ENCODE measurements around the gene STARD3.

The STARD3 gene

DNA sequence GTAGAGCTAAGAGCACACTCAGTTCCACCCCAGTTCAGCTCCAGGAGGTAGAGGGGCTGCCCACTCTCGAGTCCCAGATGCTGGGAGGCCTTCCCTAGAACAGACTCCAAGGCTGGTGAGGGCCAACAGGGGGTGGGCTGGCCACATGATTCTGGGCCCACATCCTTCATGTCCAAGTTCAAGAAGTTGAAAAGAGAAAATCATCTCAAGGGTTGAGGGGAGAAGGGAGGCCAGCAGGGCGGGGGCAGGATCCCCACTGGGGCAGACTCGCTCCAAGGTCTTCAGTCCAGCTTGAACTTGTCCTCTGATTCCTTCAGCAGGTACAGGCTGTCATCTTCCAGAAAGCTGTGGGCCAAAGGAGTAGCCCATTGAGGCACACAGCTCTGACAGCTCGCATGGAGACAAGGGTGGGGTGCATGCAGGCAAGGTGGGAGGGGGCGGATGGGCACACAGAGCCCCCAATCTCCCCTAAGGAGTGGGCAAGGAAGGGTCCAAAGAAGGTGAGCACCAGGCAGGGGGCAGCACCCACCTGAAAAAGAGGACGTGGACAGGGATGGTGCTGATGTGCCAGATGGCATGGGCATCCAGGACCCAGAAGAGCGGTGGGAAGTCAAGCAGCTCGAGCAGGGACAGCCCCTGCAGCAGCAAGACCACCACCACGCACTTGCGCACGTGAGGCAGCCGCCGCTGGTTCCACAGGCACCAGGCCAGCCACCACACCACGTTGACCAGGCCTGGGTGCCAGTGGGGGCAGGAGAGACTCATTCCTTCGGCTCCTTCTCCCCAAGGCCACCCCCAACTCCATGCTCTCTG lies 35.8 kb downstream of the STARD3 start:
- DNase-seq = no peak

DNA sequence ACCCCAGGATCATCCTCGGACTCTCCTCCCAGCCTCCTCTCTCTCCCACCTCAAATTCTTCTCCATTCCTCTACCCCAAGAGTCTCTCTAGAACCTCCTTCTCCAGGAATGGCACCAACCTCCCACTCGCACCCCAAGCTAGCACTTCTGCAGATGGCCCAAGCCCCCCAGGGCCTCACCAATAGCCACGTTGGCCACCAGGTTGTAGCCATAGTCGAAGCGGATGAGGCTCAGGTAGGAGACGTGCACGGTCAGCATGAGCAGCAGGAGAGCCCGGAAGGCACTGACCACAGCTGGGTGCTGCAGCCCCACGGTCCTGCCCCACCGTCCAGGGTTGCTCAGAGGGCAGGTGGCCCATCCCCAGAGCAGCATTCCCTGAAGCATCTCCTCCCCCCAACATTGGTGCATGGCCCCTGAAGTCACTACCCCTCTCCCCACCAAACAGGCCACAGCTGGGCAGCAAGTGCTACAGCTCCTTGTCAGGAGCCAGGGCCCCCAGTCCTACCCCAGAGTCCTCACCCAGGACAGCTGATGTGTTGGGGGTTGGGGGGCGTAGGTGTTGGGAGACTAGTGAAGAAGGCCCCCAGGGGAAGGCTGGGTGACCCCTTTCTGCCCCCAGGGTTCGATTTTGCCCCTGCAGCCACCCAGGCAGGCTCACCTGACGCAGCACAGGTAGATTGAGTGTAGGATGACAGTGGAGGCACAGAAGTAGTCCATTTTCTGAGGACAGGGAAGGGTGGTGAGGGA lies 36.6 kb downstream of the STARD3 start:
- DNase-seq = no peak

DNA sequence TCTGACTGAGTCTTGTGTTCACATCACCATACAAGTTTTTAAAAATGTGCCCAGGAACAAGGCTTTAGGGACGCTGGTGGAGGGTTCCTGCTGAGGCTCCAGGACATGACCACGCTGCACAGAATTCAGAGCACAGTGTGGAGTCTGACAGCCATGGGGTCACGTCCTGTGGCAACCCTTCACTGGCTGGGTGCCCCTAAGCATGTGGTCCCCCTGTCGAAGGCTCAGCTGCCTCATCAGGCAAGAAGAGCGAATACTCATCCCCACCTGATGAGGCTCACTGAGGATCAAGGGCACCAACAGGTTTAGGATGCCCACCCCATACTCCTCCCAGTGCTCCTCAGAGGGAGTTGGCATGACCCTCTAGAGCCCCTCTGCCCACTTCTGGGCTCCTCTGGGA lies 37.2 kb downstream of the STARD3 start:
- DNase-seq = no peak

DNA sequence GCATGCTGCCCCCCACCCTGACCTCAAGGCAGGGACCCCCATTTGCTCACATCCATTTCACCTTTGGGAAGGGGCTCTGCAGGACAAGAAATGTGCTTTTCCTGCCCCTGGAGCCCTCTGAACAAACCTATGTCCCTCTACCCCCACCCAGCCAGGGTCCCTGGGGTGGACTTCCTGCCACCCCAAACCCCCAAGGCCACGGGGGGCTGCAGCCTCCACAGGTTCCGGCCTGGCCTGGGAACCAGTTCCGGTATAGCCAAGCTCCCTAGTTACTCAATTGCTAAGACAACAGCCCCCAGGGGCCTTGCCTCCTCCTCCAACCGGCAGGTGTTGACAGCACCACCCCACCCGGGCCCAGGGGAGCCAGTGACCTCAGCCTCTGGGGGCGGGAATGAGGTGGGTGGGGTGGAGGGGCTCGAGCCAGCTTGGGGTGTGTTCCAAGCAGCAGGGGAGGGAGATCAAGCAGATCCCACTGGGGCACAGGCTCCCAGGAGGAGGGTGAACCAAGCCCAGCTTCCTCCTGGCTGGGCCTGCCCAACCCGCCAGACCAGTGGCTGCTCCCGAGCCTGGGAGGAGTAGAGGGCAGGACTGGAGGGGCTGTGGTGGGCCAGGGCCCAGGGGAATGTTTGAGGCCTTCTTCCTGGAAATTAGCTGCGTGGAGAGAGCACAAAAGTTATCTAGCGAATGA lies 37.9 kb downstream of the STARD3 start:
- DNase-seq = peak; percentile 83 to 90

DNA sequence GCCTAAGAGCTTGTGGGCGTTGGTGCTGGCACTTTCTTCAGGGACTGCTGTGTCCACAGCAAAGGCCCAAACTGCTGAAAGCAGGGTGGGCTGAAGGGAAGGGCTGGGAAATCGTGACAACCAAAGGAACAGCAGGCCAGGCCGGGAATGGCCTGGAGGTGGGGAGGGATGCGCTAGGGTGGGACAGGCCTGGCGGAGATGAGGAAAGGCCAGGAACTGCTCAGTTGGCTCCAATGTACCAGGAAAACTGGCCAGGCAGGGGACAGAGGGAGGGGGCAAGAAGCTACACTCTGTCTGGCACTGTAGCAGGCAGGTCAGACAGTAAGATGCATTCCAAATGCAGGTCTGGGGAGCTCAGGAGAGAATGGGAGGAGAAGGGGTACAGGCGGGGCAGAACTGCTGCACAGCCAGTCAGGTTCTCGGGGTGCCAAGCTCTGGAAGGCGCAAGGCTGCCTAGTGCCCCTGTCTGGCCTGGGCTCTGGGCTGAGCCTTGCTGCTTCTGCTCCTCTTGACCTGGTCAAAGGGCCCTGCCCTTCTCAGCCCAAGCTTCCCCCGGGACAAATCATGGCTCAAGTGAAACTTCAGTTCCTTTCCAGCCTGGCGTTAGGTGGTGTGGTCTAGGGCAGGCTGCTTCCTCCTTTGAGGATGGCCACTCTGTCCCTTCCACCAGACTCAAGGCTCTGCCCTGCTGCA lies 38.6 kb downstream of the STARD3 start:
- no peak for DNase-seq

DNA sequence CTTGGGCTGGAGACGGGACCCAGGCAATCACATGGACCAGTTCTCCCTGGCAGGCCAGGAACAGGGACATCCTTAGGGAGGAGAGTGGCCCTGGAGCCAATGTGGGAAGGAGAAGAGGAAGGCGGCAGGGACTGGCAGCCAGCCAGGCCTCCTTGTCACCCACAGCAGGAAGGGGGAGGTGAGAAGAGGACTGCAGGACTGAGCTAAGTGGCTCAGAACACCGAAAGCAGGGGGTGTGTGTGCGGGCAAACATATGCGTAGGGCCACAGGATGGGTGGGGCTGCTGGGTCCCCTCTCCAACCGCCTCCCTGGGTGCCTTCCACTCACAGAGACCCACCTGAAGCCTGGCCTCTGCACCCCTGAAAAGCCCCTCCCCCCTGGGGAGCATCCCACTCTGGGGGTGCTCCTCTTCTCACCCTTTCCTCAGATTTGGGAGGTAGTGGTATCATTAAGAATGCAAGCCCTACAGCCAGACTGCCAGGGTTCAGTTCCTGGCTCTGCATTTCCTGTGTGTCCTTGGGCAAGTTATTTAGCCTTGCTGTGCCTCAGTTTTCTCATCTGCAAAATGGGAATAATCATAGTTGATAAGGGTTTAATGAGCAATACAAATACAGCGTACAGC lies 39.4 kb downstream of the STARD3 start:
- DNase-seq = peak; percentile 52 to 71

DNA sequence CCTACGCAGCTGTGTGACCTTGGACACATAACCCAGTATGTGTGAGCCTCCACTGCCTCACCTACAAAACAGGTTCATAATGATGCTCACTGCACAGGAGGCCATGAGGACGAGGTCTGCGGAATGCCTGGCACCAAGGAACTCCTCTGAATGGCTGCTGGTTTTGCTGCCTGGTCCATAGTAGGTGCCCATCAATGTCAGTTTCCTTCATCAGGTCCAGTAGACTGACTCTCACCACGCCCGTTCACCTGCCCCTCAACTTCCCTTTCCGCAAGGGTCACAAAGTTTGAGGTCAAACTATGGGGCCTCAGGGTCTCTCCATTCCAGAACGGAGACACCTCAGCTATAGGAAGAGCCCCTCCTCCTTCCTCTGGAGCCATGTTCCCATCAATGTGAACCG lies 40.1 kb downstream of the STARD3 start:
- DNase-seq = no peak

DNA sequence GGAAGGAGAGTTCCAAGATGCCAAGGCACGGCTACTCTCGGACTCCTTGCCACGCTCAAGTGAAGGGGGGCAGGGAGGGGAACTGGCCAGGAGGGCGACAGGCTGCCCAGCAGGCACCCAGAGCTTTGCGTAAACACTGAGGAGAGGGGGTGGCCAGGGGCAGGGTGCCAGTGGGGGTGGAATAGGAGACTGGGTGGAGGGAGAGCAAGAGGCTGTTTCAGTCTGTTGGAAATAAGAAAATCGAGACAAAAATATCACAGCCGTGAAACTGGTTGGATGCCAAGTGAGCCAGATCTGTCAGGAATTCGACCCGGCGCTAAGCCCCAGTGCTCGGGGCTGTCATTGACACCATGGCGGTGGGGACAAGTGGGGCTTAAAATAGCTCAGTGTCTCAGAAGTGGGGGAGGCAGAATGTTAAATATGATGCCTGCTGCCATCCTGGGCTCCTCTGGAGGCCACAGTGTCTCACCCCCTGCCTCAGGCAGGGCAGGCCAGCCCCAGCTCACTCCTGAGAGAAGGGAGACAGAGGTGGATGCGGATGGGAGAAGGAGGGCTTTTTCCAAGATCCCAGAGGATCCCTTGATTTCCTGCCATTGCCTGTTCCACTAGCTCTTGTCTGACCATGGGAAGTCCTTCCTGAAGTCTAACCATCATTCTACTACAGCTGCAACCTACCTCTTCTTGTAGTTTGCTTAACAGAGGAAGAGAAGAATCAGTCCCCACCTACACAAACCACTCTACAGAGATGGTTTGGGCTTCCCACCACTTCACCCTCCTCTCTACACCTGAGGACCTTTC lies 40.8 kb downstream of the STARD3 start:
- peak; percentile 15 to 47 for DNase-seq

DNA sequence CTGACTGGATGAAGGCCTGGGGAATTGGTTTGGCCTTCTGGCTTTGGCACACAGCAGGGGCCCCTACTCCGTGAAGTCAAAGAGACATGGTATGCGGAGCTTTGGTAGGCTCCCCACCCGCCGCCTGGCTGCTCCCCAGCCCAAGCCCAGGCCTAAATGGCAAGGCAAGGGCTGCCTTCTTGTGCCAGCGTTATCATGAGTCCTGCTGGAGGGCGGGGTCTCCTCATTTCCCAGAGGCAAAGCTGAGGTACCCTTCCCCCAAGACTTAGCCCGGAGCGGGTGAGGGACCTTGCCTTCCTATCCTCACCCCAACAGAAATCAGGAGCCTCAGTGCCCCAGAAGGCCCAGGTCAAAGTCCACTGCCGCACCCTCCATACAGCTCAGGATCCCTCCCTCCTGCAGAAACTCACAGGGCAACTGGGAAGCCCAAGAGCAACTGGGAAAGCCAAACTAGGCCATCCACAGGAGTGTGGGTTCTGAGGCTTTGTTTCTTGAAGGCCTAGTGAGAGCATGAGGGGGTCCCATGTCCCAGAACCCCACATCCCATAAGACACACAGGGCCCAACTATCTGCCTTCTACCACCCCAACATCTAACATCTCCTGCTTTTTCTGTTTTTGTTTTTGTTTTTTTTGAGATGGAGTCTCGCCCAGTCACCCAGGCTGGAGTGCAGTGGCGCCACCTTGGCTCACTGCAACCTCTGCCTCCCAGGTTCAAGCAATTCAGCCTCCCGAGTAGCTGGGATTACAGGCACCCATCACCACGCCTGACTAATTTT lies 41.6 kb downstream of the STARD3 start:
- no peak for DNase-seq

DNA sequence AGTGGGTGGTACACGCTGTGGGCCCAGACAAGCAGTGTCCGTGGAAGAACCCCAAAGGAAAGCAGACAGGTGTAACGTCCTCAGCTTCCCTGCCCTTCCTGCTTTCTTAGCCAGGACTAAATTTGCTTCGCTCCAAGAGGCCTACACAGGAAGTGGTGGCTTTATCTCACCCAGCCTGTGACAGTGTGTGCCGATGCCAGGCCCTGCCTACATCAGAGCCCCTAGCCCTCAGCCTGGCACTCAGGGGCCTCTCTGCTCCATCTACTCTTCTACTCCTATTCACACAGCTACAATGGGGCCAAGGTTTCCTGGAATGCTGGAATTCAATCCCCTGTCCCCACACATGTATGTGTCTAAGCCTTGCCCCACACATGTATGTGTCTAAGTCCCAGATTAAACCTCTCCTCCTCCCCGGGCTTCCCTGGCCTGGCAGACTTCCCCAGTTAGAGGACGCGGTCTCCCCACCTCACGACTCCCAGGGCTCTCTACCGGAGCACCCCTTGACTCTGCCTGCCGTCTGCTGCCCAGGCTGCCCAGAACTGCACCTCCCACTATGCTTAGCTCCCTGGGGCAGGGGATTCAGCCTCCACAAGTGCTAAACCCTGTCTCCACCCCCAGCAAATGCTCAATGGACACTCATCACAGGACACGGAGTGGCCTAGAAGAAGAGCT lies 42.7 kb downstream of the STARD3 start:
- DNase-seq = no peak

DNA sequence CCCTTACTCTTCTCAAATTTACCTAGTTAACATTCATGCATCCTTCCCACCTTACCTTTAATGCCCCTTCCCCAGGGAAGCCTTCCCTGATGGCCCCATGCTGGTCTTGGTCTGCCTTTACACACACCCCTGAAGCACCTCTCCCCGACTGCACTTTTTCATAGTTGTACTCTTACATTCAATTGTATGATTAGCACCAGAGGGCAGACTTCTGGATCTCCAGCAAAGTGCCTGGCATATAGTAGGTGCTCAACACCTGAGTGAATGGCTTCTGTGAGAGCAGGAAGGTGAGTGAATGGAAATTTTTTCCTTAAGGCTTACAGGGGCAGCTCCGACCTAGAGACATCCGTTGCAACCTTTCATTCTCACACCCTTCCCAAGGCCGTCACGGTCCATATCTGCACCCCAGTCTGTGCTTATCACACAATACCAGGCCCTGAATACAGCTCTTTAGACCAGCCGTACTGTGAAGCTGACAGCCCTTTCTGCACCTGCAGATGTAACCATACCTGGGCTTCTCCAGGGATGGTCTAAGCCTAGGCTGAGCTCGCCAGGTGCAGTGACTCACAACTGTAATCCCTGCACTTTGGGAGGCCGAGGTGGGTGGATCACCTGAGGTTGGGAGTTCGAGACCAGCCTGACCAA lies 46.5 kb downstream of the STARD3 start:
- DNase-seq = no peak

DNA sequence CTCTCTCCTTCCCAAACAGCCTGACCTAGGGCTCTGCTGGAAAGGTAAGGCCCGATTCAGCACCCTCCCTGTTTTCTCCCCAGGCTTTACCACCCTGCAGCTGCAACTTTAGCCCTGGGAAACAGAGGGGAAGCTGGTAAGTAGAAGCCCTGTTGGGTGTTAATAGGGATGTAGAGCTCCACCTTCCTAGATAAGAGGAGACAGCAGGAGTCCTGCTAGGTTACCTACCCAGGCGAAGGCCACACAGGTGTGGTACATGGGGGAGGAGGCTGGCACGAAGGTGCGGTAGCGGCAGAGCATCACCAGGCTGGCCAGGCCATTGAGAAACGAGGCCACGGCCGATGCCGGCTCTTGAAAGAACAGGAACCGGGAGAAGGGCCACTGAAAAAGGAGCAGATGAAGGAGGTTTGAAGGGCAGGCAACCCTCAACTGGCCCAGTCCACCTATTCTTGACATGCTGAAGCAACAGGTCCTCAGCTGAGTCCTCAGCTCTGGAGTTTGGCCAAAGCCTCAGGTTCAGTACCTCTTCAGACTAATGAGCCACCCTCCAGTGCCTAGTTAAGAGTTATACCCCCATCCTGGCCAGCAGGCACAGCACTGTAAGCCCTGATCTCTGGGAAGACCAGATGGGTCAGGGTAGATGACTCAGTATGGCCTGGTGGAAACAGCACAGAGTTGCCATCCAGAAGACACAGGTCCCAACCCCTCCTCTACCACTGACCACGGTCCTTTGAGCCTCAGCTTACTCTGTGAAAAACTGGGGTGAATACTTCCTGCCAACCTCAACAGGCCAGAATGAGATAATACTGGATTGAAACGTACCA lies 47.6 kb downstream of the STARD3 start:
- DNase-seq = no peak

DNA sequence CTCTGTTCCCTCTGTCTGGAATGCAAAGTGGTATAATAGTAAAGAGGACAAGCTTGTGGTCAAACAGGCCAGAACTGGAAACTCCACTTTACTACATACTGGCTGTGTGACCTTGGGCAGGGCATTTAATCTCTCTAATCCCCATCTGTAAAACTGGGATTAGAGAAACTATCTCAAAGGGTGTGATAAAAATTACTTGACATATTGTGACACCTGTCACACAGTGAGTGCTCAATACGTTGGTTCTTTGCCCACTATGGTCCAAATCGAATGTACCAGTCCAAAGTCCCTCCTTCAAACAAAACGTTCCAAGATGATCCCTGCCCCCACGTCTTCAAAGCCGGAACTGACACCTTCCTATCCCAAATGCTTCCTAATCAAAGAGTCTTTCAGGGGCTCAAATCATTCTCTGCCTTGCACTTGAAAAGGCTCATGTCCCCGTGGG lies 50.2 kb downstream of the STARD3 start:
- DNase-seq = no peak

DNA sequence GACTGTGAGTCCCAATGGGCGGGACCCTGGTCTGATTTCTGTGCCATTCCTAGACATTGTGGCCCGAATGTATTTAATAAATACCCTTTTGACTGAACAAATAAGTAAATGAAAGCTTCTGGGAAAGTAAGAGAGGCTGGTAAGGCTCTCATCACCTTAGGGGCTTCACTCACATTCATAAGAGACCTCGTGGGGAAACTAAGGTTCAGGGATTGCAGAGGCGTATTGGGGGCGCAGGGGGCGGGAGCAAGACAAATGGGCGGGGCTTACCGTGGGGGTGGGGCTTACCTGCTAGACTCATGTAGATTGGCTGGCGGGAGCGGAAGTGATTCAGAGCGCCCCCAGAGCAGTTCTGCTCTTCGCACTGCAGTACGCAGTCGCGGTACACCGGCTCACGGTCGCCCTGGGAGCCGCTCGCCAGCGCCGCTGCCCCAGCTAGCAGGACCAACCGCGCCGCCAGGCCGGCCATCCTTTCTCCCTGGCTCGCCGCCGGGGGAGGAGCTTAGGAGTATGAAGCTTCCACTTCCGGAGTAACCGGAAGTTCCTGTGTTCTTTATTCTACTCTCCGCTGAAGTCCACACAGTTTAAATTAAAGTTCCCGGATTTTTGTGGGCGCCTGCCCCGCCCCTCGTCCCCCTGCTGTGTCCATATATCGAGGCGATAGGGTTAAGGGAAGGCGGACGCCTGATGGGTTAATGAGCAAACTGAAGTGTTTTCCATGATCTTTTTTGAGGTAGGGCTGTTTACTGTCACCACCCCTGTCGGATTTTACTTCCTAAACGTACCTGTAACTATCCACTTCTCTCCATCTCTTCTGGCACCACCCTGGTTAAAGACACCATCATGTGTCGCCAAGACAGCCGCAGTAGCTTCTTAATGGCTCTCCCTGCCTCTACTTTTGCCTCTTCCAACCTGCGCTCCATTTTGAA lies 50.9 kb downstream of the STARD3 start, which contains the start of gene PGAP3:
Gene PGAP3 (minus strand): TSS at position 512 of the 929 bp plus-strand sequence. CDS start 43 bp downstream, at position 469.
- peak; percentile 97 to 98 for DNase-seq

DNA sequence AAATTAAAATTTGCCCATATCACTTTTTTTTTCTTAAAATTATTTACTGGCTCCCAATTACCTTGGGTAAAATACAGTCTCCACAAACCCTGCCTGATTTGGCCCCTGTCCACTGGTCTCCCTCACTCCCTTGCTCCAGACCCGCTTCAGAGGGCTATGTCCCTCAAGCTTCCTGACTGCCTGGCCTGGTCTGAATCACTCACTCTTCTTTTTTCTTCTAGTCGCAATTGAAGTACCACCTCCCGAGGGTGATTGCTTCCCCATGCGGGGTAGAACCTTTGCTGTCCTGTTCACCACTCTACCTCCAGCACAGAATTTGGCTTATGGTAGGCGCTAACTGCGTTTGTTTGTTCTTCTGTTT lies 51.5 kb downstream of the STARD3 start:
- no peak for DNase-seq

DNA sequence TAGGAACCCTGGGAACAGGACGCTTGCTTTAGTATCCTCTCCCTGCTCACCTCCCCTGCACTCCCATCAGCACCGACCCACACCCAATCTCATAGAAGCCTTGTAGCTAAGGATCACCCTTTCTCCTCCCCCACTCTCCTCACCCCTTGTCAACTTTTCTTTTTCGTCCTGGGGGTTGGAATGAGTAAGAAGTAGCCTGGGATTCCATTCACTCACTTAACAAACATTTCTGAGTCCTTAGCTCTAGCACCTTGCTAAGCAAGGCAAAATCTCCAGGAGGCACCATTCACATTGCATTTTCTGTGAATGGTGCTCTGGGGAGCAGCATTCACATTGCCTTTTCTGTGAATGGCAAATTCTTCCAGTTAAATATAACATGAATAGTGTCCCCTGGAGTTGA lies 52.0 kb downstream of the STARD3 start:
- DNase-seq = no peak

DNA sequence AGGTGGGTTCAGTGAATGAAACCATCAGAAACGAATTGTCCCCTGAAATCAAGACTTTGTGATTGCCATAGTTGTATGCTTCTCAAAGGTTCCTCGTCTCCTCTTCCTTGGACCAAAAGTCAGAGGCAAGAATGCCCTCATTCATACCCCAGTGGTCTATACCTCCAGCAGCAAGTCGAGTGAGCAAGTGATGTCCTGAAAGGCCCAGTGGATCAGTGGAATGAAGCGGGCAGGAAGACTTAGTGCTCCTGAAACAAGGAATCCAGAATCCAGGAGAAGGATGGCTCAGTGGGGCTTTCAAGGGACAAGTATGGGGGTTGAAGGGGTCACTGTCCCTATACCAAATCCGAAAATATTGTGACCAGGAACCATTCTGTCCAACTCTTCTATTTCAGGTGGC lies 57.6 kb downstream of the STARD3 start:
- no peak for DNase-seq

DNA sequence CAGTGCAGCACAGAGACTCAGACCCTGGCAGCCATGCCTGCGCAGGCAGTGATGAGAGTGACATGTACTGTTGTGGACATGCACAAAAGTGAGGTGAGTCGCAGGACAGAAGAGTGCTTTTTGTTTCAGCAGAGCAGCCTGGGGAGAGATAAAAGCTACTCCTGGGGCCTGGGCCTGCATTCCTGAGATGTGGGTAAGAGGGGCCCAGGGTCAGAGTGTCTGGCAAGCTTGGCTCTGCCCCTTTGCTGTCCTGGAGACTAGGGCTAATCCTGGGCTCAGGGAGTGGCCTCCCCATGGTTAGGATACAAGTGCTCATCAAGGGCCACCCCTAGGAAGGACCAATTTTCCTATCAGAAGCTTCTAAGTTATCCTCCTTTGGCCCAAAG lies 58.1 kb downstream of the STARD3 start:
- no peak for DNase-seq
